ENCODE results near the gene CLINT1. TPM values are rescaled to one million over a fixed set of nuclear protein-coding genes. Genes with fewer than 3 reads are reported as not detected.

Gene CLINT1
- total and polyA plus RNA-seq, 2 of the 4 experiments (the other 2 are of a cell fraction) = 144 to 146 TPM

- in situ Hi-C loops (cut with MboI; ENCODE audit: low sequenced_read_pairs) = loop anchor here (10.0 kb wide), 1 partner anchor 595 kb away; the partner anchor contains the start of gene MED7
- Histone ChIP-seq H2AFZ (replicated peaks; ENCODE audit: low read length, poor library complexity) (no peak overlapping the region), H3K18ac (ENCODE audit: low read depth, low read length) (no peak overlapping the region), H4K91ac (ENCODE audit: insufficient read depth, low read depth, low read length) (no peak overlapping the region), H2BK120ac (ENCODE audit: low read depth, low read length) (no peak overlapping the region), H4K5ac (ENCODE audit: low read depth, low read length) (no peak overlapping the region), H3K14ac (replicated peaks; ENCODE audit: low read depth, low read length) (no peak overlapping the region), H2BK5ac (ENCODE audit: low read depth, low read length, poor library complexity, severe bottlenecking) (no peak overlapping the region), H3K4me2 (ENCODE audit: low read depth, low read length) (no peak overlapping the region), H3K9me1 (ENCODE audit: insufficient read depth, low read length) (no peaks in the 10 kb centered on the region), H3K36me3 (ENCODE audit: control insufficient read depth, insufficient read depth, low read length) (peaks cover 11% of the 10 kb centered on the region), H3K56ac (ENCODE audit: extremely low read depth, insufficient read depth, low read length) (no peak overlapping the region), H3K9ac (ENCODE audit: low read depth, low read length) (no peak overlapping the region), H2BK20ac (ENCODE audit: low read depth, low read length) (no peak overlapping the region), H3K27me3 (ENCODE audit: control insufficient read depth, insufficient read depth, low read length) (no peaks in the 10 kb centered on the region), H4K8ac (ENCODE audit: low read depth in 2 of 2, low read length in 2 of 2) (no peak overlapping the region), H2AK9ac (replicated peaks; ENCODE audit: low read depth, low read length, poor library complexity) (no peak overlapping the region), H3K27ac (ENCODE audit: insufficient read depth, low read length) (no peak overlapping the region), H2AK5ac (ENCODE audit: low read depth, low read length) (no peak overlapping the region), H3K9me3 (ENCODE audit: control insufficient read depth, insufficient read depth, low read length) (no peaks in the 10 kb centered on the region), H4K20me1 (ENCODE audit: insufficient read depth, low read length) (no peaks in the 10 kb centered on the region), H3K4ac (ENCODE audit: low read depth, low read length) (no peak overlapping the region), H2BK15ac (ENCODE audit: low read depth, low read length) (no peak overlapping the region), H3K4me3 (ENCODE audit: insufficient read depth, low read depth, low read length) (no peak overlapping the region), H3K23ac (ENCODE audit: low read depth, low read length) (no peak overlapping the region), H3K4me1 (ENCODE audit: control insufficient read depth, insufficient read depth, low read length) (no peaks in the 10 kb centered on the region), H3K79me1 (ENCODE audit: low read depth in 1 of 2, low read length in 2 of 2) (peaks cover 3 to 12% of the 10 kb centered on the region in 2 experiments; a peak in 3 of 4 replicates)
- dilution Hi-C loops (cut with HindIII; ENCODE audit: low sequenced_read_pairs, unreplicated experiment) = no loop called here
- no TSS peak for BruUV-seq (replicated peaks)
- ChIA-PET CTCF (no interaction called here), POLR2A (ENCODE audit: unreplicated experiment) (no interaction called here)
- intact Hi-C loops (cut with micrococcal nuclease) = loop anchor here (5.0 kb wide), 1 partner anchor 593 kb away; no protein-coding TSS in a partner anchor
- ATAC-seq (ENCODE audit: low read depth) (no peak), DNase-seq (no peak)
- no CpG with 5 or more reads among the region's 3 CpGs for WGBS, 2 experiments (ENCODE audit: extremely low coverage in 2 of 2, insufficient read length in 1 of 2)
- TF ChIP-seq ELK1 (IDR thresholded peaks at IDR 0.05; ENCODE audit: borderline replicate concordance, low read depth, low read length) (no peak), SMC3 (IDR thresholded peaks at IDR 0.05; ENCODE audit: low read depth, low read length) (peak; percentile 33; the same call in 1 of the 2 replicates), RCOR1 (IDR thresholded peaks at IDR 0.05; ENCODE audit: insufficient replicate concordance, low read length) (no peak), RAD21 (IDR thresholded peaks at IDR 0.05; ENCODE audit: low read length) (peak; percentile 24; the same call in 1 of the 2 replicates), CTCF (conservative IDR thresholded peaks at IDR 0.05; ENCODE audit: low read depth, low read length) (peak; percentile 40)
Measured at GRCh38 chr5:157740229-157740610, 118.7 kb downstream of the CLINT1 start.

Measured in IMR-90 (cell line).